IPS-18c (cell line): ENCODE data around the gene TAS2R4.
"Not testable (repeated sequence)": the region's sequence is repeated elsewhere in the genome, so short reads cannot be mapped to it uniquely, and the experiment has no call there.

ENCODE experiments used
- H3K4me3 ChIP-seq: 2 replicates; pipeline ENCODE4 v1.7.0; 2013; ENCODE audit warnings: low read depth, mild to moderate bottlenecking, low read length, moderate library complexity; ENCODE audit not compliant: insufficient read depth
- H3K9me3 ChIP-seq: one replicate; pipeline ENCODE4 v1.6.1; 2013; ENCODE audit warnings: mild to moderate bottlenecking, low read length, moderate library complexity; ENCODE audit not compliant: control insufficient read depth, insufficient read depth

TAS2R4 gene

GRCh38 chr7:141788296-141788695 is 11.8 kb downstream of the TAS2R4 start:
- H3K9me3 ChIP-seq, result no peaks in the 10 kb centered on the region
- no peak overlapping the region for H3K4me3 ChIP-seq

- no peaks in the 10 kb centered on the region for H3K9me3 ChIP-seq
- H3K4me3 ChIP-seq, result no peak within 1 kb of the TSS
Observed at GRCh38 chr7:141789917-141790316, 13.4 kb downstream of the TAS2R4 start, which contains the start of gene TAS2R5. Gene TAS2R5 (plus strand): TSS chr7:141790217. CDS start chr7:141790362, 145 bp downstream.

GRCh38 chr7:141792526-141792925 is 16.1 kb downstream of the TAS2R4 start:
- H3K4me3 ChIP-seq, result no peak overlapping the region

GRCh38 chr7:141820067-141820466 is 43.6 kb downstream of the TAS2R4 start:
- peaks cover 1% of the 10 kb centered on the region for H3K9me3 ChIP-seq
- no peak overlapping the region for H3K4me3 ChIP-seq

More at GRCh38 chr7:141792526-141792925, 16.1 kb downstream of the TAS2R4 start:
- H3K9me3 ChIP-seq, result no peaks in the 10 kb centered on the region

- H3K9me3 ChIP-seq, H3K4me3 ChIP-seq: not testable (repeated sequence)
Observed at GRCh38 chr7:141822432-141822831, 46.0 kb downstream of the TAS2R4 start.
